HL-60 (cell line): ENCODE data around the gene CCDC43.
"Not testable (repeated sequence)": the region's sequence is repeated elsewhere in the genome, so short reads cannot be mapped to it uniquely, and the experiment has no call there.

Experiments
- DNase-seq, 2 experiments: peaks; one replicate each; pipeline ENCODE4 v3.0.0-alpha.2; 2010 to 2020; ENCODE audit warnings: low read depth in 1 of 2, low spot score in 1 of 2
- H3K27ac ChIP-seq: fragments of 250-450 bp; sonication (Bioruptor Pico); replicated peaks from 2 replicates; pipeline ENCODE4 v1.5.1; 2020; ENCODE audit warnings: mild to moderate bottlenecking, moderate library complexity
- H3K27me3 ChIP-seq: fragments of 250-450 bp; sonication (Bioruptor Pico); 2 replicates; pipeline ENCODE4 v1.5.1; 2021; ENCODE audit warnings: mild to moderate bottlenecking, moderate library complexity; ENCODE audit not compliant: insufficient read depth, poor library complexity, severe bottlenecking
- H3K4me3 ChIP-seq: replicated peaks from 2 replicates; pipeline ENCODE4 v1.5.1; 2011; ENCODE audit warnings: mild to moderate bottlenecking, control low read depth, low read length; ENCODE audit not compliant: insufficient read depth
- CTCF ChIP-seq: IDR thresholded peaks from one replicate; pipeline ENCODE4 v1.5.1; 2011; ENCODE audit warnings: low read length, control low read depth, inconsistent platforms; ENCODE audit not compliant: insufficient read depth
- GABPA ChIP-seq: IDR thresholded peaks from 2 replicates; pipeline ENCODE4 v1.6.1; 2012; ENCODE audit warnings: low read depth
- POLR2AphosphoS5 ChIP-seq: IDR thresholded peaks from 2 replicates; pipeline ENCODE4 v1.6.1; 2012; ENCODE audit warnings: low read depth
- REST ChIP-seq: IDR thresholded peaks from 2 replicates; pipeline ENCODE4 v1.6.1; 2012; ENCODE audit warnings: low read depth; ENCODE audit not compliant: insufficient replicate concordance
- SPI1 ChIP-seq: IDR thresholded peaks from 2 replicates; pipeline ENCODE4 v1.6.1; 2012; ENCODE audit warnings: low read depth, mild to moderate bottlenecking, borderline replicate concordance

CCDC43 gene

GRCh38 chr17:44719444-44719843 lies 29.9 kb upstream of the CCDC43 start:
- Histone ChIP-seq H3K27me3 (no peaks in the 10 kb centered on the region), H3K27ac (no peak overlapping the region), H3K4me3 (no peak overlapping the region)
- TF ChIP-seq GABPA: no peak
- no peak for TF ChIP-seq REST
- TF ChIP-seq POLR2AphosphoS5: no peak
- TF ChIP-seq CTCF: no peak
- no peak for TF ChIP-seq SPI1
- no peak for DNase-seq

GRCh38 chr17:44708401-44709263 lies 19.1 kb upstream of the CCDC43 start, which contains the start of gene DBF4B:
Gene DBF4B (plus strand): TSS chr17:44708665. CDS start chr17:44708821, 156 bp downstream.
- DNase-seq: peak; percentile 81 to 86
- Histone ChIP-seq H3K27me3 (no peaks in the 10 kb centered on the region), H3K4me3 (peak within 1 kb of the TSS; percentile 86), H3K27ac (peak within 1 kb of the TSS; percentile 89)
- TF ChIP-seq GABPA (no peak; the same call in 1 of the 2 replicates), SPI1 (no peak), CTCF (no peak), REST (peak; percentile 8), POLR2AphosphoS5 (peak; percentile 55)

- H3K27ac ChIP-seq: peak overlapping the region; percentile 89
- TF ChIP-seq REST: no peak
- no peak for TF ChIP-seq SPI1
- TF ChIP-seq GABPA: no peak
- no peak for TF ChIP-seq POLR2AphosphoS5
- no peak for TF ChIP-seq CTCF
Observed at GRCh38 chr17:44707755-44708400, 18.3 kb upstream of the CCDC43 start.

GRCh38 chr17:44700288-44700687 lies 10.7 kb upstream of the CCDC43 start:
- not testable (repeated sequence) for DNase-seq, H3K4me3 ChIP-seq

More at GRCh38 chr17:44707755-44708400, 18.3 kb upstream of the CCDC43 start:
- no peaks in the 10 kb centered on the region for H3K27me3 ChIP-seq
- H3K4me3 ChIP-seq: peak overlapping the region; percentile 86
- no peak for DNase-seq

More at GRCh38 chr17:44700288-44700687, 10.7 kb upstream of the CCDC43 start:
- not testable (repeated sequence) for H3K27ac ChIP-seq, H3K27me3 ChIP-seq
